ENCODE data around the gene SSR1.

Gene SSR1

DNA sequence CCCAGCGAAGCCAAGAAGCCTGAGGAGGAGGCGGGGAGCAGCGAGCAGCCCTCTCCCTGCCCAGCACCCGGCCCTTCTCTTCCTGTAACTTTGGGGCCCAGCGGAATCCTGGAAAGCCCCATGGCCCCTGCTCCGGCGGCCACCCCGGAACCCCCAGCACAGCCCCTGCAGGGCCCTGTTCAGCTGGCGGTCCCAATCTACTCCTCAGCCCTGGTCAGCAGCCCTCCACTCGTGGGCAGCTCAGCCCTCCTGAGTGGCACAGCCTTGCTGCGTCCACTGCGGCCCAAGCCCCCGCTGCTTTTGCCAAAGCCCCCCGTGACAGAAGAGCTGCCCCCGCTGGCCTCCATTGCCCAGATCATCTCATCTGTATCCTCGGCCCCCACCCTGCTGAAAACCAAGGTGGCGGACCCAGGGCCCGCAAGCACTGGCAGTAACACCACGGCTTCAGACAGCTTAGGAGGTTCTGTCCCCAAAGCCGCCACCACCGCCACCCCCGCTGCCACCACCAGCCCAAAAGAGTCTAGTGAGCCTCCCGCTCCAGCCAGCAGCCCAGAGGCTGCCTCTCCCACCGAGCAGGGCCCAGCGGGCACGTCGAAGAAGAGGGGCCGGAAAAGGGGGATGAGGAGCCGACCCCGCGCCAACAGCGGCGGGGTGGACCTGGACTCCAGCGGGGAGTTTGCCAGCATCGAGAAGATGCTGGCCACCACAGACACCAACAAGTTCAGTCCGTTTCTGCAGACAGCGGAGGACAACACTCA lies 81.9 kb downstream of the SSR1 start:
- H3K4me1 ChIP-seq (ENCODE audit: insufficient read depth, low read length, severe bottlenecking) = peaks cover 4% of the 10 kb centered on the region
- no peak overlapping the region for H3K27ac ChIP-seq (ENCODE audit: low read depth, low read length, poor library complexity, severe bottlenecking)
- no peaks in the 10 kb centered on the region for H3F3A ChIP-seq (ENCODE audit: insufficient read depth, low read length)
- TF ChIP-seq, protein P1, sequence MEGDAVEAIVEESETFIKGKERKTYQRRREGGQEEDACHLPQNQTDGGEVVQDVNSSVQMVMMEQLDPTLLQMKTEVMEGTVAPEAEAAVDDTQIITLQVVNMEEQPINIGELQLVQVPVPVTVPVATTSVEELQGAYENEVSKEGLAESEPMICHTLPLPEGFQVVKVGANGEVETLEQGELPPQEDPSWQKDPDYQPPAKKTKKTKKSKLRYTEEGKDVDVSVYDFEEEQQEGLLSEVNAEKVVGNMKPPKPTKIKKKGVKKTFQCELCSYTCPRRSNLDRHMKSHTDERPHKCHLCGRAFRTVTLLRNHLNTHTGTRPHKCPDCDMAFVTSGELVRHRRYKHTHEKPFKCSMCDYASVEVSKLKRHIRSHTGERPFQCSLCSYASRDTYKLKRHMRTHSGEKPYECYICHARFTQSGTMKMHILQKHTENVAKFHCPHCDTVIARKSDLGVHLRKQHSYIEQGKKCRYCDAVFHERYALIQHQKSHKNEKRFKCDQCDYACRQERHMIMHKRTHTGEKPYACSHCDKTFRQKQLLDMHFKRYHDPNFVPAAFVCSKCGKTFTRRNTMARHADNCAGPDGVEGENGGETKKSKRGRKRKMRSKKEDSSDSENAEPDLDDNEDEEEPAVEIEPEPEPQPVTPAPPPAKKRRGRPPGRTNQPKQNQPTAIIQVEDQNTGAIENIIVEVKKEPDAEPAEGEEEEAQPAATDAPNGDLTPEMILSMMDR (IDR thresholded peaks at IDR 0.05; ENCODE audit: low read length) = no peak
- TF ChIP-seq EZH2 (IDR thresholded peaks at IDR 0.05; ENCODE audit: borderline replicate concordance, low read length) = no peak
- H2AFZ ChIP-seq (ENCODE audit: low read length) = no peak overlapping the region
- no peak overlapping the region for H3K4me3 ChIP-seq (ENCODE audit: low read depth, low read length, poor library complexity, severe bottlenecking)
- no peaks in the 10 kb centered on the region for H3K27me3 ChIP-seq (ENCODE audit: insufficient read depth, low read length)
- H3K79me2 ChIP-seq (ENCODE audit: insufficient read depth, low read length) = no peaks in the 10 kb centered on the region
- no peak overlapping the region for H3K4me2 ChIP-seq (ENCODE audit: low read length)
- H4K20me1 ChIP-seq (ENCODE audit: insufficient read depth, low read length) = no peaks in the 10 kb centered on the region
- no peaks in the 10 kb centered on the region for H3K9me3 ChIP-seq (ENCODE audit: low read length)
- no peak overlapping the region for H3K9ac ChIP-seq (ENCODE audit: low read length)
- no peaks in the 10 kb centered on the region for H3K9me2 ChIP-seq (ENCODE audit: low read depth, low read length)
- H3K36me3 ChIP-seq (ENCODE audit: insufficient read depth, low read length) = peaks cover 45% of the 10 kb centered on the region

DNA sequence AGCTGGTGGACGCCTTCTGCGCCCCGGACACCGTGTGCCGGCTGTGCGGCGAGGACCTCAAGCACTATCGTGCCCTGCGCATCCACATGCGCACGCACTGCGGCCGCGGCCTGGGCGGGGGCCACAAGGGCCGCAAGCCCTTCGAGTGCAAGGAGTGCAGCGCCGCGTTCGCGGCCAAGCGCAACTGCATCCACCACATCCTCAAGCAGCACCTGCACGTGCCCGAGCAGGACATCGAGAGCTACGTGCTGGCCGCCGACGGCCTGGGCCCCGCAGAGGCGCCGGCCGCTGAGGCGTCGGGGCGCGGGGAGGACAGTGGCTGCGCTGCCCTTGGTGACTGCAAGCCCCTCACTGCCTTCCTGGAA lies 82.7 kb downstream of the SSR1 start:
- H3K27me3 ChIP-seq (ENCODE audit: insufficient read depth, low read length) = no peaks in the 10 kb centered on the region
- no peak overlapping the region for H3K9ac ChIP-seq (ENCODE audit: low read length)
- H3K36me3 ChIP-seq (ENCODE audit: insufficient read depth, low read length) = peaks cover 45% of the 10 kb centered on the region
- no peaks in the 10 kb centered on the region for H3K9me3 ChIP-seq (ENCODE audit: low read length)
- H3K79me2 ChIP-seq (ENCODE audit: insufficient read depth, low read length) = no peaks in the 10 kb centered on the region
- H3K4me2 ChIP-seq (ENCODE audit: low read length) = no peak overlapping the region
- no peak overlapping the region for H3K27ac ChIP-seq (ENCODE audit: low read depth, low read length, poor library complexity, severe bottlenecking)
- no peaks in the 10 kb centered on the region for H3K4me1 ChIP-seq (ENCODE audit: insufficient read depth, low read length, severe bottlenecking)
- no peaks in the 10 kb centered on the region for H3F3A ChIP-seq (ENCODE audit: insufficient read depth, low read length)
- H4K20me1 ChIP-seq (ENCODE audit: insufficient read depth, low read length) = no peaks in the 10 kb centered on the region
- H3K4me3 ChIP-seq (ENCODE audit: low read depth, low read length, poor library complexity, severe bottlenecking) = no peak overlapping the region
- no peak for TF ChIP-seq EZH2 (IDR thresholded peaks at IDR 0.05; ENCODE audit: borderline replicate concordance, low read length)
- TF ChIP-seq, protein P1 (IDR thresholded peaks at IDR 0.05; ENCODE audit: low read length) = no peak
- no peaks in the 10 kb centered on the region for H3K9me2 ChIP-seq (ENCODE audit: low read depth, low read length)
- H2AFZ ChIP-seq (ENCODE audit: low read length) = no peak overlapping the region

DNA sequence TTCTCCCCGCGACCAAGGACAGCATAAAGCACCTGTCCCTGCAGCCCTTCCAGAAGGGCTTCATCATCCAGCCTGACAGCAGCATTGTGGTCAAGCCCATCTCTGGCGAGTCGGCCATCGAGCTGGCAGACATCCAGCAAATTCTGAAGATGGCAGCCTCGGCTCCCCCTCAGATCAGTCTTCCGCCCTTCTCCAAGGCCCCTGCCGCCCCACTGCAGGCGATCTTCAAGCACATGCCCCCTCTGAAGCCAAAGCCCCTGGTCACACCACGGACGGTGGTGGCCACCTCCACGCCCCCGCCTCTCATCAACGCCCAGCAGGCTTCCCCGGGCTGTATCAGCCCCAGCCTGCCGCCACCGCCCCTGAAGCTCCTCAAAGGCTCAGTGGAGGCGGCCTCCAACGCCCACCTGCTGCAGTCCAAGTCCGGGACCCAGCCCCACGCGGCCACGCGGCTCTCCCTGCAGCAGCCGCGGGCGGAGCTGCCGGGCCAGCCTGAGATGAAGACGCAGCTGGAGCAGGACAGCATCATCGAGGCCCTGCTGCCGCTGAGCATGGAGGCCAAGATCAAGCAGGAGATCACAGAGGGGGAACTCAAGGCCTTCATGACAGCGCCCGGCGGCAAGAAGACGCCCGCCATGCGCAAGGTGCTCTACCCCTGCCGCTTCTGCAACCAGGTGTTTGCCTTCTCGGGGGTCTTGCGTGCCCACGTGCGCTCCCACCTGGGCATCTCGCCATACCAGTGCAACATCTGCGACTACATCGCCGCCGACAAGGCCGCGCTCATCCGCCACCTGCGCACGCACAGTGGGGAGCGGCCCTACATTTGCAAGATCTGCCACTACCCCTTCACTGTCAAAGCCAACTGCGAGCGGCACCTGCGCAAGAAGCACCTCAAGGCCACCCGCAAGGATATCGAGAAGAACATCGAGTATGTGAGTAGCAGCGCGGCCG lies 83.3 kb downstream of the SSR1 start:
- no peaks in the 10 kb centered on the region for H3F3A ChIP-seq (ENCODE audit: insufficient read depth, low read length)
- no peaks in the 10 kb centered on the region for H3K9me3 ChIP-seq (ENCODE audit: low read length)
- H3K27ac ChIP-seq (ENCODE audit: low read depth, low read length, poor library complexity, severe bottlenecking) = no peak overlapping the region
- no peak for TF ChIP-seq EZH2 (IDR thresholded peaks at IDR 0.05; ENCODE audit: borderline replicate concordance, low read length)
- TF ChIP-seq, protein P1 (IDR thresholded peaks at IDR 0.05; ENCODE audit: low read length) = no peak
- H3K36me3 ChIP-seq (ENCODE audit: insufficient read depth, low read length) = peaks cover 45% of the 10 kb centered on the region
- no peaks in the 10 kb centered on the region for H3K4me1 ChIP-seq (ENCODE audit: insufficient read depth, low read length, severe bottlenecking)
- H3K9ac ChIP-seq (ENCODE audit: low read length) = no peak overlapping the region
- no peaks in the 10 kb centered on the region for H3K9me2 ChIP-seq (ENCODE audit: low read depth, low read length)
- no peak overlapping the region for H2AFZ ChIP-seq (ENCODE audit: low read length)
- H3K4me2 ChIP-seq (ENCODE audit: low read length) = no peak overlapping the region
- no peaks in the 10 kb centered on the region for H3K27me3 ChIP-seq (ENCODE audit: insufficient read depth, low read length)
- H3K4me3 ChIP-seq (ENCODE audit: low read depth, low read length, poor library complexity, severe bottlenecking) = no peak overlapping the region
- H4K20me1 ChIP-seq (ENCODE audit: insufficient read depth, low read length) = no peaks in the 10 kb centered on the region
- H3K79me2 ChIP-seq (ENCODE audit: insufficient read depth, low read length) = no peaks in the 10 kb centered on the region

Measured in OCI-LY1 (cell line).